K562 (cell line): ENCODE measurements around the gene CEACAM18. TPM values are rescaled to one million over a fixed set of nuclear protein-coding genes. Genes with fewer than 3 reads are reported as not detected.

Experiments
- CEBPB ChIP-seq: fragments of 450-650 bp; IDR thresholded peaks from 2 replicates; pipeline ENCODE4 v1.6.1; 2016; ENCODE audit warnings: missing genetic modification characterization, missing compliant biosample characterization
- DMBX1 ChIP-seq: fragments of 250-450 bp; sonication (Bioruptor Pico); IDR thresholded peaks from 2 replicates; pipeline ENCODE4 v1.8.0; 2022; ENCODE audit warnings: inconsistent platforms, mild to moderate bottlenecking, moderate library complexity, borderline replicate concordance
- EGR1 ChIP-seq: fragments of 450-650 bp; conservative IDR thresholded peaks from 2 replicates; pipeline ENCODE4 v1.6.1; 2017; ENCODE audit warnings: mild to moderate bottlenecking
- EZH2 ChIP-seq: IDR thresholded peaks from 2 replicates; pipeline ENCODE4 v1.6.1; 2012; ENCODE audit warnings: low read depth, mild to moderate bottlenecking, inconsistent platforms, low read length, borderline replicate concordance
- HDAC6 ChIP-seq: IDR thresholded peaks from 2 replicates; pipeline ENCODE4 v1.6.1; 2012; ENCODE audit warnings: low read depth, mild to moderate bottlenecking, control low read depth, inconsistent platforms, low read length, moderate library complexity
- NFATC3 ChIP-seq: fragments of 450-650 bp; IDR thresholded peaks from 2 replicates; pipeline ENCODE4 v1.6.1; 2017; ENCODE audit warnings: mild to moderate bottlenecking
- SMAD2 ChIP-seq: fragments of 150-350 bp; IDR thresholded peaks from 2 replicates; pipeline ENCODE4 v1.6.1; 2014; ENCODE audit warnings: low read depth, mild to moderate bottlenecking, low read length
- SP1 ChIP-seq: sonication (generic); formaldehyde crosslinking; IDR thresholded peaks from 2 replicates; pipeline ENCODE4 v1.8.1; 2022; ENCODE audit warnings: mild to moderate bottlenecking, missing genetic modification reagents
- TARDBP ChIP-seq: fragments of 450-650 bp; IDR thresholded peaks from 2 replicates; pipeline ENCODE4 v1.6.1; 2016
- ZNF23 ChIP-seq: fragments of 250-450 bp; sonication (Bioruptor Pico); IDR thresholded peaks from 2 replicates; pipeline ENCODE4 v1.4.0; 2020; ENCODE audit warnings: mild to moderate bottlenecking
- polyA plus RNA-seq, 8 experiments: library from polyadenylated mRNA; depleted of rRNA in 4 of 8; stranded (reverse) in 5 of 8; unstranded in 3 of 8; fragments of >200 nt; fragmentation: Nextera tagmentation in 2 of 8; fragmentation: Illumina TruSeq in 1 of 8; extraction: Ambion mirVana in 2 of 8; extraction: Trizol in 1 of 8; gene quantifications; 2 replicates each; pipeline versions ENCODE4 v1.2.1 to v1.2.3, GENCODE V29; 2011 to 2014; ENCODE audit warnings: inconsistent platforms in 1 of 8, missing spikeins in 1 of 8
- total RNA-seq, 7 experiments: library from RNA; depleted of rRNA in 6 of 7; stranded (reverse); fragments of >200 nt in 6 of 7; fragmentation: Illumina TruSeq in 2 of 7; extraction: Trizol in 2 of 7; gene quantifications; 2 replicates each; pipeline versions ENCODE4 v1.2.1 to v1.2.3, GENCODE V29; 2011 to 2021; ENCODE audit warnings: low replicate concordance in 1 of 7
- TF ChIP-seq, protein P1 (sequence below): sonication (generic); formaldehyde crosslinking; IDR thresholded peaks from 2 replicates; pipeline ENCODE4 v1.8.0; 2022; ENCODE audit warnings: missing genetic modification reagents, mild to moderate bottlenecking, moderate library complexity, borderline replicate concordance
- TF ChIP-seq, protein P2 (sequence below): fragments of 450-650 bp; IDR thresholded peaks from one replicate; pipeline ENCODE4 v1.6.1; 2018; ENCODE audit warnings: mild to moderate bottlenecking, moderate library complexity; ENCODE audit not compliant: partially characterized antibody
- TF ChIP-seq, protein P3 (sequence below): fragments of 250-450 bp; sonication (Bioruptor Pico); IDR thresholded peaks from 2 replicates; pipeline ENCODE4 v1.9.0; 2021; ENCODE audit warnings: mild to moderate bottlenecking, inconsistent platforms
- TF ChIP-seq, protein P4 (sequence below): fragments of 250-450 bp; sonication (Bioruptor Pico); IDR thresholded peaks from 2 replicates; pipeline ENCODE4 v1.4.0; 2020
- TF ChIP-seq, protein P5 (sequence below): fragments of 450-650 bp; IDR thresholded peaks from 2 replicates; pipeline ENCODE4 v1.6.1; 2017; ENCODE audit warnings: antibody characterized with exemption, mild to moderate bottlenecking
- TF ChIP-seq, protein P6 (sequence below): fragments of 250-450 bp; sonication (Bioruptor Pico); IDR thresholded peaks from 2 replicates; pipeline ENCODE4 v1.5.0; 2021

Gene CEACAM18
- total and polyA plus RNA-seq, 9 of the 15 experiments (the other 6 are each of a cell fraction or from before 2014, with no cell fraction given) = 0.08 to 0.24 (median 0.15) TPM; not detected in 3

DNA sequence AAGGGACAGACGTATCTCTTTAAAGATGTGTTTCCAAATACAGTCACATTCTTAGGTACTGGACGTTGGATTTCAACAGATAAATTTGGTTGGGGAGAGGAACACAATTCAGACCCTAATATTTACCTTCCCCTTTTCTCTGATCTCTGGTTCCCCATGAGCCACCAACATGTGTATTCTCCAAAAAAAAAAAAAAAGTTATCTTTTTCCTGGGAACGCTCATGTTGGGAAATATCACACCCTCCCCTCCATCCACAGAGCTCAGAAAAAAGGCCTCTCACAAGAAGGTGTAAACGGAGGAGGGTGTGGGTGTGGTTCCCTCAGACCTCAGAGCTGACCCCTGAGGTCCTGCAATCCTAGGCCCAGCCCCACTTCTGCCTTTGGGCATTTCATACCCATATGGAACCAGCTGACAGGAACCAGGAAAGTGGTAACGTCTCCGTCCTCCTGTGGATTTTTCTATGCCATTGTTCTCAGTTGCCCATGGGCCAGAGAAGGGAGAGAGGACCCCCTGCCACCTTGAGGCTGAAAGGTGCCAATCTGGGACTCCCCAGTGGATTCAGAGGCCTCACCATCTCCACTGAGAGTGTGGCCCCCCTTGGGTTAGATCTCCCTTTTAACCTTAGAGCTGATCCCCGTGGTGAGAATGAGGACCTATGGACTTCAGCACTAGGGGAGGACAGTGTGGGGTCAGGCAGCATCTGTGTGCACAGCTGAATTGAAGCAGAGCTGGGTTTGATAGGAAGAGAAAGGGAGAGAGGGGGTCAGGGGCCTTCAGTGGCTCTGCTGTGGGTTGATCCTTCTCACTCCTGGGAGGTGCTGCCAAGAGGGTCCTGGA is 31.7 kb downstream of the CEACAM18 start (continued):
- TF ChIP-seq, protein P1, sequence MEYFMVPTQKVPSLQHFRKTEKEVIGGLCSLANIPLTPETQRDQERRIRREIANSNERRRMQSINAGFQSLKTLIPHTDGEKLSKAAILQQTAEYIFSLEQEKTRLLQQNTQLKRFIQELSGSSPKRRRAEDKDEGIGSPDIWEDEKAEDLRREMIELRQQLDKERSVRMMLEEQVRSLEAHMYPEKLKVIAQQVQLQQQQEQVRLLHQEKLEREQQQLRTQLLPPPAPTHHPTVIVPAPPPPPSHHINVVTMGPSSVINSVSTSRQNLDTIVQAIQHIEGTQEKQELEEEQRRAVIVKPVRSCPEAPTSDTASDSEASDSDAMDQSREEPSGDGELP = peak; percentile 34; the same call in 1 of the 2 replicates
- peak; percentile 73 for TF ChIP-seq CEBPB
- TF ChIP-seq SMAD2 = no peak
- TF ChIP-seq, protein P2, sequence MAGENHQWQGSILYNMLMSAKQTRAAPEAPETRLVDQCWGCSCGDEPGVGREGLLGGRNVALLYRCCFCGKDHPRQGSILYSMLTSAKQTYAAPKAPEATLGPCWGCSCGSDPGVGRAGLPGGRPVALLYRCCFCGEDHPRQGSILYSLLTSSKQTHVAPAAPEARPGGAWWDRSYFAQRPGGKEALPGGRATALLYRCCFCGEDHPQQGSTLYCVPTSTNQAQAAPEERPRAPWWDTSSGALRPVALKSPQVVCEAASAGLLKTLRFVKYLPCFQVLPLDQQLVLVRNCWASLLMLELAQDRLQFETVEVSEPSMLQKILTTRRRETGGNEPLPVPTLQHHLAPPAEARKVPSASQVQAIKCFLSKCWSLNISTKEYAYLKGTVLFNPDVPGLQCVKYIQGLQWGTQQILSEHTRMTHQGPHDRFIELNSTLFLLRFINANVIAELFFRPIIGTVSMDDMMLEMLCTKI = no peak
- no peak for TF ChIP-seq HDAC6
- no peak for TF ChIP-seq EZH2
- TF ChIP-seq, protein P3, sequence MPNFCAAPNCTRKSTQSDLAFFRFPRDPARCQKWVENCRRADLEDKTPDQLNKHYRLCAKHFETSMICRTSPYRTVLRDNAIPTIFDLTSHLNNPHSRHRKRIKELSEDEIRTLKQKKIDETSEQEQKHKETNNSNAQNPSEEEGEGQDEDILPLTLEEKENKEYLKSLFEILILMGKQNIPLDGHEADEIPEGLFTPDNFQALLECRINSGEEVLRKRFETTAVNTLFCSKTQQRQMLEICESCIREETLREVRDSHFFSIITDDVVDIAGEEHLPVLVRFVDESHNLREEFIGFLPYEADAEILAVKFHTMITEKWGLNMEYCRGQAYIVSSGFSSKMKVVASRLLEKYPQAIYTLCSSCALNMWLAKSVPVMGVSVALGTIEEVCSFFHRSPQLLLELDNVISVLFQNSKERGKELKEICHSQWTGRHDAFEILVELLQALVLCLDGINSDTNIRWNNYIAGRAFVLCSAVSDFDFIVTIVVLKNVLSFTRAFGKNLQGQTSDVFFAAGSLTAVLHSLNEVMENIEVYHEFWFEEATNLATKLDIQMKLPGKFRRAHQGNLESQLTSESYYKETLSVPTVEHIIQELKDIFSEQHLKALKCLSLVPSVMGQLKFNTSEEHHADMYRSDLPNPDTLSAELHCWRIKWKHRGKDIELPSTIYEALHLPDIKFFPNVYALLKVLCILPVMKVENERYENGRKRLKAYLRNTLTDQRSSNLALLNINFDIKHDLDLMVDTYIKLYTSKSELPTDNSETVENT (CRISPR knock-in tag) = no peak
- 0 out of 2 replicates have a peak, but pooled peaks have one; percentile 15 for TF ChIP-seq EGR1
- peak; percentile 40; the same call in 1 of the 2 replicates for TF ChIP-seq DMBX1
- no peak for TF ChIP-seq NFATC3
- TF ChIP-seq SP1 (CRISPR knock-in tag) = no peak
- TF ChIP-seq TARDBP = no peak
- TF ChIP-seq, protein P4, sequence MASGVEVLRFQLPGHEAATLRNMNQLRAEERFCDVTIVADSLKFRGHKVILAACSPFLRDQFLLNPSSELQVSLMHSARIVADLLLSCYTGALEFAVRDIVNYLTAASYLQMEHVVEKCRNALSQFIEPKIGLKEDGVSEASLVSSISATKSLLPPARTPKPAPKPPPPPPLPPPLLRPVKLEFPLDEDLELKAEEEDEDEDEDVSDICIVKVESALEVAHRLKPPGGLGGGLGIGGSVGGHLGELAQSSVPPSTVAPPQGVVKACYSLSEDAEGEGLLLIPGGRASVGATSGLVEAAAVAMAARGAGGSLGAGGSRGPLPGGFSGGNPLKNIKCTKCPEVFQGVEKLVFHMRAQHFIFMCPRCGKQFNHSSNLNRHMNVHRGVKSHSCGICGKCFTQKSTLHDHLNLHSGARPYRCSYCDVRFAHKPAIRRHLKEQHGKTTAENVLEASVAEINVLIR (CRISPR knock-in tag) = no peak
- TF ChIP-seq, protein P5, sequence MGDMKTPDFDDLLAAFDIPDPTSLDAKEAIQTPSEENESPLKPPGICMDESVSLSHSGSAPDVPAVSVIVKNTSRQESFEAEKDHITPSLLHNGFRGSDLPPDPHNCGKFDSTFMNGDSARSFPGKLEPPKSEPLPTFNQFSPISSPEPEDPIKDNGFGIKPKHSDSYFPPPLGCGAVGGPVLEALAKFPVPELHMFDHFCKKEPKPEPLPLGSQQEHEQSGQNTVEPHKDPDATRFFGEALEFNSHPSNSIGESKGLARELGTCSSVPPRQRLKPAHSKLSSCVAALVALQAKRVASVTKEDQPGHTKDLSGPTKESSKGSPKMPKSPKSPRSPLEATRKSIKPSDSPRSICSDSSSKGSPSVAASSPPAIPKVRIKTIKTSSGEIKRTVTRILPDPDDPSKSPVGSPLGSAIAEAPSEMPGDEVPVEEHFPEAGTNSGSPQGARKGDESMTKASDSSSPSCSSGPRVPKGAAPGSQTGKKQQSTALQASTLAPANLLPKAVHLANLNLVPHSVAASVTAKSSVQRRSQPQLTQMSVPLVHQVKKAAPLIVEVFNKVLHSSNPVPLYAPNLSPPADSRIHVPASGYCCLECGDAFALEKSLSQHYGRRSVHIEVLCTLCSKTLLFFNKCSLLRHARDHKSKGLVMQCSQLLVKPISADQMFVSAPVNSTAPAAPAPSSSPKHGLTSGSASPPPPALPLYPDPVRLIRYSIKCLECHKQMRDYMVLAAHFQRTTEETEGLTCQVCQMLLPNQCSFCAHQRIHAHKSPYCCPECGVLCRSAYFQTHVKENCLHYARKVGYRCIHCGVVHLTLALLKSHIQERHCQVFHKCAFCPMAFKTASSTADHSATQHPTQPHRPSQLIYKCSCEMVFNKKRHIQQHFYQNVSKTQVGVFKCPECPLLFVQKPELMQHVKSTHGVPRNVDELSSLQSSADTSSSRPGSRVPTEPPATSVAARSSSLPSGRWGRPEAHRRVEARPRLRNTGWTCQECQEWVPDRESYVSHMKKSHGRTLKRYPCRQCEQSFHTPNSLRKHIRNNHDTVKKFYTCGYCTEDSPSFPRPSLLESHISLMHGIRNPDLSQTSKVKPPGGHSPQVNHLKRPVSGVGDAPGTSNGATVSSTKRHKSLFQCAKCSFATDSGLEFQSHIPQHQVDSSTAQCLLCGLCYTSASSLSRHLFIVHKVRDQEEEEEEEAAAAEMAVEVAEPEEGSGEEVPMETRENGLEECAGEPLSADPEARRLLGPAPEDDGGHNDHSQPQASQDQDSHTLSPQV = peak; percentile 73
- TF ChIP-seq ZNF23 (CRISPR knock-in tag) = no peak
- TF ChIP-seq, protein P6, sequence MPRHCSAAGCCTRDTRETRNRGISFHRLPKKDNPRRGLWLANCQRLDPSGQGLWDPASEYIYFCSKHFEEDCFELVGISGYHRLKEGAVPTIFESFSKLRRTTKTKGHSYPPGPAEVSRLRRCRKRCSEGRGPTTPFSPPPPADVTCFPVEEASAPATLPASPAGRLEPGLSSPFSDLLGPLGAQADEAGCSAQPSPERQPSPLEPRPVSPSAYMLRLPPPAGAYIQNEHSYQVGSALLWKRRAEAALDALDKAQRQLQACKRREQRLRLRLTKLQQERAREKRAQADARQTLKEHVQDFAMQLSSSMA (CRISPR knock-in tag) = no peak
